ENCODE data around the gene EDC3.
A peak's percentile ranks its signal among the peaks of the same experiment; 100 is the strongest.

Gene EDC3

GRCh38 chr15:74626752-74627692, 68.8 kb downstream of the EDC3 start:
- DNase-seq: peak in 15 of 56 donors; percentile 12 to 47 (median 30)

- no peak for DNase-seq
Observed at GRCh38 chr15:74626336-74626735, 69.5 kb downstream of the EDC3 start.

- DNase-seq: no peak
Observed at GRCh38 chr15:74625693-74626092, 70.1 kb downstream of the EDC3 start.

GRCh38 chr15:74624020-74624602, 71.7 kb downstream of the EDC3 start:
- no peak for DNase-seq

- DNase-seq: no peak
Observed at GRCh38 chr15:74622758-74623157, 73.1 kb downstream of the EDC3 start.

GRCh38 chr15:74621936-74622335, 73.9 kb downstream of the EDC3 start:
- peak in 14 of 56 donors; percentile 10 to 43 (median 25) for DNase-seq

- no peak for DNase-seq
Observed at GRCh38 chr15:74621546-74621920, 74.3 kb downstream of the EDC3 start.

GRCh38 chr15:74620636-74621545, 74.9 kb downstream of the EDC3 start:
- peak in 51 of 56 donors; percentile 8 to 88 (median 63) for DNase-seq

GRCh38 chr15:74619916-74620635, 75.7 kb downstream of the EDC3 start:
- DNase-seq: no peak

- DNase-seq: no peak
Observed at GRCh38 chr15:74618841-74619596, 76.8 kb downstream of the EDC3 start.

GRCh38 chr15:74616996-74617395, 78.8 kb downstream of the EDC3 start:
- no peak for DNase-seq

GRCh38 chr15:74616366-74616939, 79.4 kb downstream of the EDC3 start:
- peak in 27 of 56 donors; percentile 9 to 56 (median 33) for DNase-seq

GRCh38 chr15:74615508-74616365, 80.1 kb downstream of the EDC3 start, which contains the start of gene CLK3:
Gene CLK3 (plus strand): TSS chr15:74615836. CDS start chr15:74619197, 3,361 bp downstream.
- peak; percentile 58 to 98 (median 88) for DNase-seq

- DNase-seq: peak in 49 of 56 donors; percentile 8 to 86 (median 70)
Observed at GRCh38 chr15:74614744-74615507, 80.9 kb downstream of the EDC3 start.

- peak in 6 of 56 donors; percentile 43 to 81 (median 55) for DNase-seq
Observed at GRCh38 chr15:74613953-74614743, 81.7 kb downstream of the EDC3 start.

- no peak for DNase-seq
Observed at GRCh38 chr15:74613089-74613952, 82.5 kb downstream of the EDC3 start.

Measured in amygdala (tissue), 56 donors.